Forelimb muscle (tissue), 1 donor: ENCODE measurements around the gene BRI3BP. TPM values are rescaled to one million over a fixed set of nuclear protein-coding genes. Genes with fewer than 3 reads are reported as not detected.
"Not testable (repeated sequence)": the region's sequence is repeated elsewhere in the genome, so short reads cannot be mapped to it uniquely, and the experiment has no call there.

ENCODE experiments used
- DNase-seq: peaks from one replicate; pipeline ENCODE4 v3.0.0-alpha.2; 2013; ENCODE audit warnings: low read depth
- polyA plus RNA-seq: library from polyadenylated mRNA; unstranded; fragments of 120-200 nt; gene quantifications from one replicate; pipeline ENCODE4 v1.2.1, GENCODE V29; 2013; ENCODE audit not compliant: insufficient read length

The BRI3BP gene
- polyA plus RNA-seq, 1 donor, result 2.7 TPM

- DNase-seq, result no peak
Observed at GRCh38 chr12:125065919-125066570, 72.6 kb downstream of the BRI3BP start.

- DNase-seq, result no peak
Observed at GRCh38 chr12:125068391-125068790, 74.9 kb downstream of the BRI3BP start.

- DNase-seq, result no peak
Observed at GRCh38 chr12:125069616-125070015, 76.2 kb downstream of the BRI3BP start.

GRCh38 chr12:125070112-125070511 lies 76.7 kb downstream of the BRI3BP start:
- no peak for DNase-seq

GRCh38 chr12:125070661-125071390 lies 77.4 kb downstream of the BRI3BP start:
- no peak for DNase-seq

- DNase-seq, result no peak
Observed at GRCh38 chr12:125071456-125071855, 78.0 kb downstream of the BRI3BP start.

GRCh38 chr12:125072496-125072895 lies 79.1 kb downstream of the BRI3BP start:
- DNase-seq, result no peak

GRCh38 chr12:125074294-125074693 lies 80.8 kb downstream of the BRI3BP start:
- DNase-seq, result not testable (repeated sequence)

- DNase-seq, result no peak
Observed at GRCh38 chr12:125076103-125076502, 82.7 kb downstream of the BRI3BP start.

GRCh38 chr12:125079084-125079483 lies 85.6 kb downstream of the BRI3BP start:
- DNase-seq, result no peak

GRCh38 chr12:125079648-125080645 lies 86.5 kb downstream of the BRI3BP start:
- no peak for DNase-seq

Other genes with a start within 250 kb of the BRI3BP start
- 20.7 TPM for gene SCARB1, start 129.8 kb upstream of the BRI3BP start, polyA plus RNA-seq
- gene UBC, start 79.0 kb upstream of the BRI3BP start, polyA plus RNA-seq, result 759 TPM
- 9.6 TPM for gene DHX37, start 4.5 kb upstream of the BRI3BP start, polyA plus RNA-seq
- 24.5 TPM for gene AACS, start 71.8 kb downstream of the BRI3BP start, polyA plus RNA-seq
- gene TMEM132B, start 192.7 kb downstream of the BRI3BP start, polyA plus RNA-seq, result 0.54 TPM